Effector memory CD8-positive, alpha-beta T cell (primary cell): ENCODE data around the gene KCNG1.
"Not testable (repeated sequence)": the region's sequence is repeated elsewhere in the genome, so short reads cannot be mapped to it uniquely, and the experiment has no call there.

ENCODE experiments used
- ATAC-seq: fragments of 150-1000 bp; cut with Tn5 transposase; replicated peaks from 2 replicates; pipeline ENCODE4 v1.10.0; 2021; ENCODE audit warnings: mild to moderate bottlenecking, moderate library complexity
- DNase-seq, 3 experiments: peaks; one replicate each; pipeline ENCODE4 v3.0.0; 2021
- H3K27ac Mint-ChIP-seq, 2 donors: one replicate each; pipeline ENCODE4 v1.8.0; 2022; ENCODE audit warnings: mild to moderate bottlenecking in 2 of 2, mixed read lengths in 2 of 2, moderate library complexity in 2 of 2
- H3K27me3 Mint-ChIP-seq, 2 donors: one replicate each; pipeline ENCODE4 v1.8.0; 2022; ENCODE audit warnings: mixed read lengths in 2 of 2
- H3K36me3 Mint-ChIP-seq: one replicate; pipeline ENCODE4 v1.8.0; 2022; ENCODE audit warnings: mild to moderate bottlenecking, moderate library complexity, mixed read lengths; ENCODE audit not compliant: insufficient read depth
- H3K4me1 Mint-ChIP-seq, 2 donors: one replicate each; pipeline ENCODE4 v1.8.0; 2022; ENCODE audit warnings: low read depth in 2 of 2, mixed read lengths in 2 of 2
- H3K4me3 Mint-ChIP-seq, 2 donors: one replicate each; pipeline ENCODE4 v1.8.0; 2022; ENCODE audit warnings: mild to moderate bottlenecking in 2 of 2, mixed read lengths in 2 of 2, moderate library complexity in 2 of 2
- H3K9me3 Mint-ChIP-seq, 2 donors: one replicate each; pipeline ENCODE4 v1.8.0; 2022; ENCODE audit warnings: mixed read lengths in 2 of 2

KCNG1 gene

GRCh38 chr20:51046021-51046985 is 23.4 kb upstream of the KCNG1 start:
- no peak for DNase-seq
- Mint-ChIP-seq H3K36me3 (no peaks in the 10 kb centered on the region), H3K4me1 (no peaks in the 10 kb centered on the region), H3K27ac (no peak overlapping the region), H3K9me3 (no peaks in the 10 kb centered on the region), H3K27me3 (peaks cover 29 to 51% of the 10 kb centered on the region in 2 donors), H3K4me3 (no peak overlapping the region)
- ATAC-seq = no peak

- not testable (repeated sequence) for ATAC-seq, H3K27ac Mint-ChIP-seq, DNase-seq, H3K9me3 Mint-ChIP-seq, H3K36me3 Mint-ChIP-seq, H3K4me1 Mint-ChIP-seq, H3K4me3 Mint-ChIP-seq
- H3K27me3 Mint-ChIP-seq = peaks cover 21 to 43% of the 10 kb centered on the region in 2 donors
These were observed 22.6 kb upstream of the KCNG1 start for GRCh38 chr20:51045492-51045891.

- Mint-ChIP-seq H3K27ac (no peak overlapping the region), H3K4me1 (no peaks in the 10 kb centered on the region), H3K36me3 (no peaks in the 10 kb centered on the region), H3K4me3 (no peak overlapping the region), H3K9me3 (no peaks in the 10 kb centered on the region), H3K27me3 (peaks cover 14 to 36% of the 10 kb centered on the region in 2 donors)
- DNase-seq (no peak), ATAC-seq (no peak)
These were observed 21.9 kb upstream of the KCNG1 start for GRCh38 chr20:51044796-51045195.

GRCh38 chr20:51043811-51044210 is 20.9 kb upstream of the KCNG1 start:
- Mint-ChIP-seq H3K4me1 (no peaks in the 10 kb centered on the region), H3K36me3 (no peaks in the 10 kb centered on the region), H3K27ac (no peak overlapping the region), H3K9me3 (no peaks in the 10 kb centered on the region), H3K4me3 (no peak overlapping the region), H3K27me3 (peaks cover 6 to 27% of the 10 kb centered on the region in 2 donors)
- ATAC-seq = no peak
- DNase-seq = no peak

GRCh38 chr20:51042657-51043247 is 19.8 kb upstream of the KCNG1 start:
- Mint-ChIP-seq H3K4me3 (no peak overlapping the region), H3K4me1 (no peaks in the 10 kb centered on the region), H3K27ac (no peak overlapping the region), H3K27me3 (peaks cover 6 to 25% of the 10 kb centered on the region in 2 donors), H3K36me3 (no peaks in the 10 kb centered on the region), H3K9me3 (no peaks in the 10 kb centered on the region)
- DNase-seq (no peak), ATAC-seq (no peak)

- Mint-ChIP-seq H3K4me1 (no peaks in the 10 kb centered on the region), H3K27me3 (peaks cover 6 to 25% of the 10 kb centered on the region in 2 donors), H3K4me3 (no peak overlapping the region), H3K27ac (no peak overlapping the region), H3K9me3 (no peaks in the 10 kb centered on the region), H3K36me3 (no peaks in the 10 kb centered on the region)
- DNase-seq = no peak
- no peak for ATAC-seq
These were observed 19.2 kb upstream of the KCNG1 start for GRCh38 chr20:51042064-51042463.

- H3K4me1 Mint-ChIP-seq = no peaks in the 10 kb centered on the region
- no peak overlapping the region for H3K4me3 Mint-ChIP-seq
- H3K27me3 Mint-ChIP-seq = peaks cover 26 to 41% of the 10 kb centered on the region in 2 donors
- DNase-seq (no peak), ATAC-seq (no peak)
- no peaks in the 10 kb centered on the region for H3K36me3 Mint-ChIP-seq
- H3K27ac Mint-ChIP-seq = no peak overlapping the region
- H3K9me3 Mint-ChIP-seq = no peaks in the 10 kb centered on the region
These were observed 14.7 kb upstream of the KCNG1 start for GRCh38 chr20:51037532-51038115.

GRCh38 chr20:51036827-51037531 is 14.1 kb upstream of the KCNG1 start:
- DNase-seq (no peak), ATAC-seq (no peak)
- Mint-ChIP-seq H3K4me1 (no peaks in the 10 kb centered on the region), H3K27ac (no peak overlapping the region), H3K9me3 (no peaks in the 10 kb centered on the region), H3K36me3 (no peaks in the 10 kb centered on the region), H3K4me3 (no peak overlapping the region), H3K27me3 (peaks cover 32 to 47% of the 10 kb centered on the region in 2 donors)

- H3K9me3 Mint-ChIP-seq = no peaks in the 10 kb centered on the region
These were observed 13.3 kb upstream of the KCNG1 start for GRCh38 chr20:51036226-51036625.

GRCh38 chr20:51034988-51035656 is 12.2 kb upstream of the KCNG1 start:
- Mint-ChIP-seq H3K9me3 (no peaks in the 10 kb centered on the region), H3K4me3 (no peak overlapping the region), H3K36me3 (no peaks in the 10 kb centered on the region), H3K4me1 (no peaks in the 10 kb centered on the region), H3K27ac (no peak overlapping the region), H3K27me3 (peaks cover 50 to 66% of the 10 kb centered on the region in 2 donors)
- ATAC-seq (no peak), DNase-seq (no peak)

More at GRCh38 chr20:51036226-51036625, 13.3 kb upstream of the KCNG1 start:
- Mint-ChIP-seq H3K4me1 (no peaks in the 10 kb centered on the region), H3K27me3 (peaks cover 40 to 55% of the 10 kb centered on the region in 2 donors), H3K27ac (no peak overlapping the region), H3K4me3 (no peak overlapping the region), H3K36me3 (no peaks in the 10 kb centered on the region)
- DNase-seq (no peak), ATAC-seq (no peak)

- no peak overlapping the region for H3K4me3 Mint-ChIP-seq
- no peaks in the 10 kb centered on the region for H3K9me3 Mint-ChIP-seq
- H3K27ac Mint-ChIP-seq = no peak overlapping the region
- ATAC-seq (no peak), DNase-seq (no peak)
- H3K36me3 Mint-ChIP-seq = no peaks in the 10 kb centered on the region
- no peaks in the 10 kb centered on the region for H3K4me1 Mint-ChIP-seq
- peaks cover 50 to 72% of the 10 kb centered on the region in 2 donors for H3K27me3 Mint-ChIP-seq
These were observed 11.6 kb upstream of the KCNG1 start for GRCh38 chr20:51034476-51034875.

- Mint-ChIP-seq H3K27ac (no peak overlapping the region), H3K4me1 (peaks cover 0 to 2% of the 10 kb centered on the region in 2 donors), H3K4me3 (no peak overlapping the region), H3K27me3 (peaks cover 57 to 98% of the 10 kb centered on the region in 2 donors), H3K36me3 (no peaks in the 10 kb centered on the region), H3K9me3 (no peaks in the 10 kb centered on the region)
- DNase-seq (no peak), ATAC-seq (no peak)
These were observed 7.3 kb upstream of the KCNG1 start for GRCh38 chr20:51029963-51030920.
